AG04449 (cell line): ENCODE data around the gene LIPE.

Source experiments
- CTCF ChIA-PET: fragments of 350-600 bp; formaldehyde crosslinking; extraction: SDS; loops from one replicate; lab custom pipeline; 2021; ENCODE audit warnings: antibody characterized with exemption; lab: Yijun Ruan, JAX
- POLR2A ChIA-PET: fragments of 400-600, 350-600 bp; formaldehyde crosslinking; extraction: SDS; loops from one replicate; lab custom pipeline; 2020; ENCODE audit warnings: antibody characterized with exemption, inconsistent platforms; lab: Yijun Ruan, JAX
- DNase-seq: peaks from one replicate; pipeline ENCODE4 v3.0.0-alpha.2; 2010; ENCODE audit warnings: low read depth, low spot score
- H3K4me3 ChIP-seq: 2 replicates; pipeline ENCODE4 v1.5.1; 2011; ENCODE audit warnings: low read depth, mild to moderate bottlenecking, control low read depth, low read length
- CTCF ChIP-seq: IDR thresholded peaks from one replicate; pipeline ENCODE4 v1.5.1; 2011; ENCODE audit warnings: mild to moderate bottlenecking, moderate library complexity, low read length, control low read depth, inconsistent platforms; ENCODE audit not compliant: insufficient read depth; ENCODE audit errors: missing control alignments

Gene LIPE

GRCh38 chr19:42469311-42470235 lies 42.4 kb upstream of the LIPE start:
- POLR2A ChIA-PET, result no interaction called here
- H3K4me3 ChIP-seq, result no peak overlapping the region
- CTCF ChIA-PET, result interaction anchor here (0.8 to 3.5 kb wide), 3 partner anchors 19 to 59 kb away, joined by 5 to 17 read pairs (median 5); partner anchors contain the start of genes CEACAM1 and CXCL17
- no peak for TF ChIP-seq CTCF
- no peak for DNase-seq

- POLR2A ChIA-PET, result no interaction called here
- CTCF ChIA-PET, result interaction anchor here (1.2 kb wide), 1 partner anchor 30 kb away, joined by 4 read pairs; no protein-coding TSS in a partner anchor
- DNase-seq, result peak; percentile 70
- no peak for TF ChIP-seq CTCF
- H3K4me3 ChIP-seq, result no peak overlapping the region
Observed at GRCh38 chr19:42468273-42468796, 41.1 kb upstream of the LIPE start.

GRCh38 chr19:42467183-42467760 lies 40.1 kb upstream of the LIPE start:
- ChIA-PET POLR2A (no interaction called here), CTCF (interaction anchor here (0.6 to 2.3 kb wide), 11 partner anchors 8 to 217 kb away, joined by 3 to 22 read pairs (median 4); partner anchors contain the start of gene CEACAM1)
- no peak overlapping the region for H3K4me3 ChIP-seq
- TF ChIP-seq CTCF, result no peak
- DNase-seq, result no peak

- H3K4me3 ChIP-seq, result no peak overlapping the region
- POLR2A ChIA-PET, result interaction anchor here (0.5 kb wide), 1 partner anchor 11 kb away, joined by 3 read pairs; no protein-coding TSS in a partner anchor
- CTCF ChIA-PET, result interaction anchor here (1.1 to 2.3 kb wide), 9 partner anchors 8 to 217 kb away, joined by 3 to 22 read pairs (median 4); partner anchors contain the start of gene CEACAM1
- no peak for TF ChIP-seq CTCF
- DNase-seq, result no peak
Observed at GRCh38 chr19:42466521-42467182, 39.5 kb upstream of the LIPE start.

GRCh38 chr19:42465827-42466280 lies 38.7 kb upstream of the LIPE start:
- DNase-seq, result no peak
- POLR2A ChIA-PET, result no interaction called here
- no peak overlapping the region for H3K4me3 ChIP-seq
- CTCF ChIA-PET, result interaction anchor here (1.1 to 2.3 kb wide), 8 partner anchors 9 to 96 kb away, joined by 3 to 22 read pairs (median 4); partner anchors contain the start of gene CEACAM1
- TF ChIP-seq CTCF, result no peak
